ENCODE data around the gene SPEM2.
A peak's percentile ranks its signal among the peaks of the same experiment; 100 is the strongest.

Gene SPEM2

GRCh38 chr17:7406235-7406825 is 19.1 kb upstream of the SPEM2 start:
- Mint-ChIP-seq H3K4me3 (peak overlapping the region; percentile 91 to 95), H3K36me3 (ENCODE audit: insufficient read depth) (peaks cover 18% of the 10 kb centered on the region), H3K27ac (peak overlapping the region; percentile 21 to 64), H3K4me1 (ENCODE audit: low read depth in 2 of 2) (peaks cover 10 to 13% of the 10 kb centered on the region in 2 donors), H3K9me3 (no peaks in the 10 kb centered on the region), H3K27me3 (no peaks in the 10 kb centered on the region)
- DNase-seq (no peak), ATAC-seq (replicated peaks) (no peak)

- Mint-ChIP-seq H3K36me3 (ENCODE audit: insufficient read depth) (peaks cover 18% of the 10 kb centered on the region), H3K27me3 (no peaks in the 10 kb centered on the region), H3K9me3 (no peaks in the 10 kb centered on the region), H3K4me3 (peak overlapping the region in 1 of 2 donors; percentile 47), H3K4me1 (ENCODE audit: low read depth in 2 of 2) (peaks cover 8 to 13% of the 10 kb centered on the region in 2 donors), H3K27ac (no peak overlapping the region)
- DNase-seq (no peak), ATAC-seq (replicated peaks) (no peak)
Measured at GRCh38 chr17:7407082-7407481, 18.3 kb upstream of the SPEM2 start.

GRCh38 chr17:7407485-7408251 is 17.7 kb upstream of the SPEM2 start, which contains the start of gene NLGN2:
TSS of gene NLGN2 (plus strand) at chr17:7407845. CDS start at chr17:7408256, 411 bp downstream.
- ATAC-seq (replicated peaks) = no peak
- Mint-ChIP-seq H3K4me1 (ENCODE audit: low read depth in 2 of 2) (peaks cover 8 to 13% of the 10 kb centered on the region in 2 donors), H3K4me3 (peak within 1 kb of the TSS in 1 of 2 donors; percentile 47), H3K27me3 (no peaks in the 10 kb centered on the region), H3K36me3 (ENCODE audit: insufficient read depth) (peaks cover 18% of the 10 kb centered on the region), H3K27ac (no peak within 1 kb of the TSS), H3K9me3 (no peaks in the 10 kb centered on the region)
- no peak for DNase-seq

- H3K36me3 Mint-ChIP-seq (ENCODE audit: insufficient read depth) = peaks cover 18% of the 10 kb centered on the region
- peaks cover 6 to 8% of the 10 kb centered on the region in 2 donors for H3K4me1 Mint-ChIP-seq (ENCODE audit: low read depth in 2 of 2)
- H3K4me3 Mint-ChIP-seq = no peak overlapping the region
- no peaks in the 10 kb centered on the region for H3K27me3 Mint-ChIP-seq
- no peak overlapping the region for H3K27ac Mint-ChIP-seq
- no peaks in the 10 kb centered on the region for H3K9me3 Mint-ChIP-seq
- DNase-seq (peak in 2 of 3 experiments; percentile 17 to 34), ATAC-seq (replicated peaks) (peak; percentile 9)
Measured at GRCh38 chr17:7408252-7408727, 17.1 kb upstream of the SPEM2 start.

- ATAC-seq (replicated peaks) (no peak), DNase-seq (no peak)
- Mint-ChIP-seq H3K4me3 (peak overlapping the region in 1 of 2 donors; percentile 51), H3K9me3 (no peaks in the 10 kb centered on the region), H3K27ac (no peak overlapping the region), H3K36me3 (ENCODE audit: insufficient read depth) (peaks cover 18% of the 10 kb centered on the region), H3K4me1 (ENCODE audit: low read depth in 2 of 2) (peaks cover 6% of the 10 kb centered on the region in 2 donors), H3K27me3 (no peaks in the 10 kb centered on the region)
Measured at GRCh38 chr17:7408863-7409262, 16.6 kb upstream of the SPEM2 start.

- DNase-seq = no peak
- Mint-ChIP-seq H3K36me3 (ENCODE audit: insufficient read depth) (peaks cover 9% of the 10 kb centered on the region), H3K4me3 (no peak overlapping the region), H3K9me3 (no peaks in the 10 kb centered on the region), H3K27ac (no peak overlapping the region), H3K4me1 (ENCODE audit: low read depth in 2 of 2) (peaks cover 6% of the 10 kb centered on the region in 2 donors), H3K27me3 (no peaks in the 10 kb centered on the region)
- no peak for ATAC-seq (replicated peaks)
Measured at GRCh38 chr17:7409716-7410115, 15.7 kb upstream of the SPEM2 start.

GRCh38 chr17:7410634-7411426 is 14.6 kb upstream of the SPEM2 start:
- H3K4me3 Mint-ChIP-seq = no peak overlapping the region
- no peaks in the 10 kb centered on the region for H3K27me3 Mint-ChIP-seq
- no peaks in the 10 kb centered on the region for H3K9me3 Mint-ChIP-seq
- peaks cover 9% of the 10 kb centered on the region for H3K36me3 Mint-ChIP-seq (ENCODE audit: insufficient read depth)
- H3K4me1 Mint-ChIP-seq (ENCODE audit: low read depth in 2 of 2) = peaks cover 2 to 5% of the 10 kb centered on the region in 2 donors
- no peak overlapping the region for H3K27ac Mint-ChIP-seq
- ATAC-seq (replicated peaks) = no peak
- DNase-seq = no peak

- no peak overlapping the region for H3K27ac Mint-ChIP-seq
- H3K9me3 Mint-ChIP-seq = no peaks in the 10 kb centered on the region
- H3K27me3 Mint-ChIP-seq = no peaks in the 10 kb centered on the region
- DNase-seq (no peak), ATAC-seq (replicated peaks) (no peak)
- no peak overlapping the region for H3K4me3 Mint-ChIP-seq
- H3K36me3 Mint-ChIP-seq (ENCODE audit: insufficient read depth) = peaks cover 7% of the 10 kb centered on the region
- peaks cover under 1 to 3% of the 10 kb centered on the region in 2 donors for H3K4me1 Mint-ChIP-seq (ENCODE audit: low read depth in 2 of 2)
Measured at GRCh38 chr17:7411427-7411750, 14.0 kb upstream of the SPEM2 start.

- ATAC-seq (replicated peaks) = no peak
- Mint-ChIP-seq H3K4me1 (ENCODE audit: low read depth in 2 of 2) (peaks cover 1 to 4% of the 10 kb centered on the region in 2 donors), H3K27ac (no peak overlapping the region), H3K4me3 (no peak overlapping the region), H3K27me3 (peaks cover 0 to under 1% of the 10 kb centered on the region in 2 donors), H3K36me3 (ENCODE audit: insufficient read depth) (no peaks in the 10 kb centered on the region), H3K9me3 (no peaks in the 10 kb centered on the region)
- no peak for DNase-seq
Measured at GRCh38 chr17:7413346-7413985, 11.9 kb upstream of the SPEM2 start.

GRCh38 chr17:7414837-7415236 is 10.6 kb upstream of the SPEM2 start:
- no peak overlapping the region for H3K27ac Mint-ChIP-seq
- no peak overlapping the region for H3K4me3 Mint-ChIP-seq
- H3K4me1 Mint-ChIP-seq (ENCODE audit: low read depth in 2 of 2) = peaks cover 1 to 4% of the 10 kb centered on the region in 2 donors
- DNase-seq = no peak
- H3K27me3 Mint-ChIP-seq = peaks cover 6 to 10% of the 10 kb centered on the region in 2 donors
- no peaks in the 10 kb centered on the region for H3K36me3 Mint-ChIP-seq (ENCODE audit: insufficient read depth)
- H3K9me3 Mint-ChIP-seq = no peaks in the 10 kb centered on the region
- ATAC-seq (replicated peaks) = no peak

- Mint-ChIP-seq H3K36me3 (ENCODE audit: insufficient read depth) (no peaks in the 10 kb centered on the region), H3K4me3 (no peak overlapping the region), H3K27ac (no peak overlapping the region), H3K9me3 (no peaks in the 10 kb centered on the region), H3K27me3 (peaks cover 7 to 10% of the 10 kb centered on the region in 2 donors), H3K4me1 (ENCODE audit: low read depth in 2 of 2) (peaks cover 1 to 4% of the 10 kb centered on the region in 2 donors)
- no peak for ATAC-seq (replicated peaks)
- DNase-seq = no peak
Measured at GRCh38 chr17:7415784-7416183, 9.6 kb upstream of the SPEM2 start.

GRCh38 chr17:7416323-7416722 is 9.1 kb upstream of the SPEM2 start:
- no peaks in the 10 kb centered on the region for H3K36me3 Mint-ChIP-seq (ENCODE audit: insufficient read depth)
- peaks cover 1 to 4% of the 10 kb centered on the region in 2 donors for H3K4me1 Mint-ChIP-seq (ENCODE audit: low read depth in 2 of 2)
- H3K9me3 Mint-ChIP-seq = no peaks in the 10 kb centered on the region
- peaks cover 7 to 10% of the 10 kb centered on the region in 2 donors for H3K27me3 Mint-ChIP-seq
- H3K27ac Mint-ChIP-seq = no peak overlapping the region
- no peak for DNase-seq
- no peak overlapping the region for H3K4me3 Mint-ChIP-seq
- no peak for ATAC-seq (replicated peaks)

- Mint-ChIP-seq H3K27me3 (peaks cover 7 to 10% of the 10 kb centered on the region in 2 donors), H3K9me3 (no peaks in the 10 kb centered on the region), H3K4me3 (no peak overlapping the region), H3K4me1 (ENCODE audit: low read depth in 2 of 2) (peaks cover 1 to 4% of the 10 kb centered on the region in 2 donors), H3K36me3 (ENCODE audit: insufficient read depth) (no peaks in the 10 kb centered on the region), H3K27ac (no peak overlapping the region)
- ATAC-seq (replicated peaks) (no peak), DNase-seq (no peak)
Measured at GRCh38 chr17:7417056-7417655, 8.3 kb upstream of the SPEM2 start.
